CD4-positive, alpha-beta memory T cell (primary cell): ENCODE data around the gene CCDC197. TPM values are rescaled to one million over a fixed set of nuclear protein-coding genes. Genes with fewer than 3 reads are reported as not detected.
A peak's percentile ranks its signal among the peaks of the same experiment; 100 is the strongest.

ENCODE experiments used
- CTCF ChIA-PET: fragments of 350-600 bp; sonication (Branson Sonifier 250); formaldehyde crosslinking; loops from one replicate; lab custom pipeline; 2021; ENCODE audit warnings: inconsistent platforms; ENCODE audit not compliant: partially characterized antibody; lab: Charles Lee
- POLR2A ChIA-PET: fragments of 350-600 bp; sonication (Branson Sonifier 250); formaldehyde crosslinking; loops from one replicate; lab custom pipeline; 2021; ENCODE audit not compliant: partially characterized antibody; lab: Charles Lee
- DNase-seq, 5 donors: peaks; one replicate each; pipeline versions ENCODE4 v3.0.0 to v3.0.0-alpha.2; 2020 to 2022; ENCODE audit warnings: mixed read lengths in 1 of 5
- H3K27ac ChIP-seq: one replicate; pipeline ENCODE4 v1.7.0; 2013; ENCODE audit warnings: low read depth, low read length
- H3K27me3 ChIP-seq: 2 replicates; pipeline ENCODE4 v1.7.0; 2013; ENCODE audit warnings: mild to moderate bottlenecking, low read length, moderate library complexity; ENCODE audit not compliant: insufficient read depth
- H3K36me3 ChIP-seq: 2 replicates; pipeline ENCODE4 v1.7.0; 2013; ENCODE audit warnings: mild to moderate bottlenecking, low read length, moderate library complexity; ENCODE audit not compliant: insufficient read depth
- H3K4me1 ChIP-seq: 2 replicates; pipeline ENCODE4 v1.7.0; 2013; ENCODE audit warnings: mild to moderate bottlenecking, low read length, moderate library complexity; ENCODE audit not compliant: insufficient read depth
- H3K4me3 ChIP-seq, 2 donors: one replicate each; pipeline ENCODE4 v1.7.0; 2013; ENCODE audit warnings: low read length in 2 of 2, mild to moderate bottlenecking in 1 of 2
- H3K9me3 ChIP-seq, 2 donors: one replicate each; pipeline ENCODE4 v1.7.0; 2013; ENCODE audit warnings: low read length in 2 of 2, control low read depth in 1 of 2; ENCODE audit not compliant: control insufficient read depth in 1 of 2
- H3K27ac Mint-ChIP-seq, 7 donors: one replicate each; pipeline ENCODE4 v1.8.0; 2020 to 2021; ENCODE audit warnings: mixed read lengths in 7 of 7, mild to moderate bottlenecking in 6 of 7, inconsistent platforms in 3 of 7, moderate library complexity in 3 of 7
- H3K27me3 Mint-ChIP-seq, 2 donors: one replicate each; pipeline ENCODE4 v1.8.0; 2020 to 2021; ENCODE audit warnings: mixed read lengths in 2 of 2
- H3K36me3 Mint-ChIP-seq, 2 donors: one replicate each; pipeline ENCODE4 v1.8.0; 2020 to 2021; ENCODE audit warnings: mixed read lengths in 2 of 2, inconsistent platforms in 1 of 2, mild to moderate bottlenecking in 1 of 2
- H3K4me1 Mint-ChIP-seq, 4 donors: one replicate each; pipeline ENCODE4 v1.8.0; 2020 to 2021; ENCODE audit warnings: mixed read lengths in 4 of 4, mild to moderate bottlenecking in 1 of 4
- H3K4me3 Mint-ChIP-seq, 8 donors: one replicate each; pipeline ENCODE4 v1.8.0; 2020 to 2021; ENCODE audit warnings: mixed read lengths in 8 of 8, mild to moderate bottlenecking in 7 of 8, moderate library complexity in 6 of 8, inconsistent platforms in 3 of 8
- H3K9me3 Mint-ChIP-seq, 8 donors: one replicate each; pipeline ENCODE4 v1.8.0; 2020 to 2021; ENCODE audit warnings: mixed read lengths in 8 of 8, mild to moderate bottlenecking in 5 of 8, inconsistent platforms in 3 of 8, moderate library complexity in 1 of 8
- intact Hi-C: fragments of 100-400 bp; cut with micrococcal nuclease; formaldehyde crosslinking; loops from one replicate; pipeline ENCODE4 v1.15.1; 2023
- polyA plus RNA-seq, 2 donors: library from polyadenylated mRNA; unstranded; fragments of 300-500 nt; fragmentation: Illumina TruSeq; gene quantifications; one replicate each; pipeline ENCODE4 v1.2.3, GENCODE V29; 2021
- total RNA-seq, 2 experiments: library from RNA; stranded (reverse); gene quantifications; one replicate each; pipeline ENCODE4 v1.2.3, GENCODE V29; 2021

Gene CCDC197
- total and polyA plus RNA-seq, 4 experiments from 2014 or later = not detected

- Histone ChIP-seq H3K27ac (peak overlapping the region; percentile 77), H3K4me1 (peaks cover 97% of the 10 kb centered on the region), H3K27me3 (no peaks in the 10 kb centered on the region), H3K9me3 (no peaks in the 10 kb centered on the region), H3K36me3 (no peaks in the 10 kb centered on the region), H3K4me3 (no peak overlapping the region)
- intact Hi-C loops = no loop called here
- ChIA-PET CTCF (interaction anchor here (0.7 to 39.2 kb wide), 5 partner anchors 7 to 175 kb away, joined by 3 to 1377 read pairs (median 9); partner anchors contain the start of gene ASB2), POLR2A (interaction anchor here (0.7 to 15.6 kb wide), 4 partner anchors 15 to 176 kb away, joined by 3 to 469 read pairs (median 46); partner anchors contain the start of genes ASB2 and CCDC197)
- no peak for DNase-seq
- Mint-ChIP-seq H3K4me3 (peak overlapping the region in 5 of 8 donors; percentile 32 to 89 (median 51)), H3K9me3 (peaks cover 0 to 3% (median 0%) of the 10 kb centered on the region in 8 donors), H3K4me1 (peaks cover 78 to 100% (median 88%) of the 10 kb centered on the region in 4 donors), H3K36me3 (peaks cover 0 to 5% of the 10 kb centered on the region in 2 donors), H3K27me3 (no peaks in the 10 kb centered on the region), H3K27ac (peak overlapping the region; percentile 86 to 100 (median 99))
These were observed 36.2 kb upstream of the CCDC197 start for GRCh38 chr14:93960774-93961438.

- Mint-ChIP-seq H3K27me3 (no peaks in the 10 kb centered on the region), H3K36me3 (peaks cover 0 to 5% of the 10 kb centered on the region in 2 donors), H3K27ac (peak overlapping the region; percentile 86 to 100 (median 92)), H3K9me3 (peaks cover 0 to 3% (median 0%) of the 10 kb centered on the region in 8 donors), H3K4me3 (peak overlapping the region in 7 of 8 donors; percentile 27 to 82 (median 65)), H3K4me1 (peaks cover 73 to 100% (median 83%) of the 10 kb centered on the region in 4 donors)
- ChIA-PET CTCF (interaction anchor here (1.1 to 39.2 kb wide), 4 partner anchors 6 to 43 kb away, joined by 4 to 1377 read pairs (median 693); partner anchors contain the start of gene ASB2), POLR2A (interaction anchor here (1.8 to 15.6 kb wide), 3 partner anchors 14 to 64 kb away, joined by 7 to 469 read pairs (median 11); partner anchors contain the start of genes ASB2 and OTUB2)
- Histone ChIP-seq H3K9me3 (no peaks in the 10 kb centered on the region), H3K27me3 (no peaks in the 10 kb centered on the region), H3K4me1 (peaks cover 97% of the 10 kb centered on the region), H3K4me3 (no peak overlapping the region), H3K36me3 (no peaks in the 10 kb centered on the region), H3K27ac (peak overlapping the region; percentile 2)
- no peak for DNase-seq
- intact Hi-C loops = loop anchor here (2.0 kb wide), 1 partner anchor 213 kb away; the partner anchor contains the start of gene PPP4R4
These were observed 35.5 kb upstream of the CCDC197 start for GRCh38 chr14:93961620-93962019.

GRCh38 chr14:93962701-93963601 is 34.1 kb upstream of the CCDC197 start:
- no peaks in the 10 kb centered on the region for H3K27me3 ChIP-seq
- H3K27ac ChIP-seq = peak overlapping the region; percentile 74
- H3K4me1 ChIP-seq = peaks cover 92% of the 10 kb centered on the region
- intact Hi-C loops = loop anchor here (1.0 to 2.0 kb wide), 3 partner anchors 8 to 212 kb away; partner anchors contain the start of gene PPP4R4
- ChIA-PET POLR2A (interaction anchor here (0.7 to 15.6 kb wide), 11 partner anchors 9 to 212 kb away, joined by 3 to 469 read pairs (median 8); partner anchors contain the start of genes ASB2, CCDC197 and OTUB2), CTCF (interaction anchor here (0.6 to 39.2 kb wide), 4 partner anchors 4 to 43 kb away, joined by 3 to 1377 read pairs (median 692); partner anchors contain the start of gene ASB2)
- no peaks in the 10 kb centered on the region for H3K9me3 ChIP-seq
- Mint-ChIP-seq H3K4me1 (peaks cover 65 to 94% (median 77%) of the 10 kb centered on the region in 4 donors), H3K9me3 (peaks cover 0 to 3% (median 0%) of the 10 kb centered on the region in 8 donors), H3K27me3 (no peaks in the 10 kb centered on the region), H3K27ac (peak overlapping the region; percentile 92 to 100 (median 98)), H3K4me3 (peak overlapping the region; percentile 47 to 86 (median 75)), H3K36me3 (peaks cover 0 to 5% of the 10 kb centered on the region in 2 donors)
- H3K36me3 ChIP-seq = no peaks in the 10 kb centered on the region
- H3K4me3 ChIP-seq = peak overlapping the region; percentile 5 to 16
- DNase-seq = peak; percentile 70 to 86 (median 76)

GRCh38 chr14:93963692-93964091 is 33.4 kb upstream of the CCDC197 start:
- DNase-seq = no peak

GRCh38 chr14:93964281-93964680 is 32.8 kb upstream of the CCDC197 start:
- ChIA-PET POLR2A (interaction anchor here (0.8 to 15.6 kb wide), 7 partner anchors 10 to 167 kb away, joined by 3 to 469 read pairs (median 11); partner anchors contain the start of genes ASB2, DDX24 and IFI27L1), CTCF (interaction anchor here (34.5 to 39.2 kb wide), 2 partner anchors 3 to 15 kb away, joined by 1377 read pairs; partner anchors contain the start of gene ASB2)
- Mint-ChIP-seq H3K27me3 (no peaks in the 10 kb centered on the region), H3K4me1 (peaks cover 57 to 90% (median 70%) of the 10 kb centered on the region in 4 donors), H3K27ac (peak overlapping the region in 5 of 7 donors; percentile 69 to 100 (median 84)), H3K4me3 (peak overlapping the region in 1 of 8 donors; percentile 34), H3K36me3 (peaks cover 0 to 4% of the 10 kb centered on the region in 2 donors), H3K9me3 (peaks cover 0 to 3% (median 0%) of the 10 kb centered on the region in 8 donors)
- Histone ChIP-seq H3K4me3 (no peak overlapping the region), H3K27me3 (no peaks in the 10 kb centered on the region), H3K36me3 (no peaks in the 10 kb centered on the region), H3K9me3 (no peaks in the 10 kb centered on the region), H3K4me1 (peaks cover 79% of the 10 kb centered on the region), H3K27ac (peak overlapping the region; percentile 74)
- intact Hi-C loops = no loop called here
- no peak for DNase-seq

More at GRCh38 chr14:93963692-93964091, 33.4 kb upstream of the CCDC197 start:
- H3K27ac ChIP-seq = peak overlapping the region; percentile 74
- peaks cover 61 to 90% (median 71%) of the 10 kb centered on the region in 4 donors for H3K4me1 Mint-ChIP-seq
- intact Hi-C loops = loop anchor here (1.0 to 2.0 kb wide), 3 partner anchors 8 to 211 kb away; partner anchors contain the start of gene PPP4R4
- H3K36me3 ChIP-seq = no peaks in the 10 kb centered on the region
- H3K9me3 ChIP-seq = no peaks in the 10 kb centered on the region
- peaks cover 0 to 5% of the 10 kb centered on the region in 2 donors for H3K36me3 Mint-ChIP-seq
- CTCF ChIA-PET = interaction anchor here (1.3 to 39.2 kb wide), 3 partner anchors 4 to 38 kb away, joined by 6 to 1377 read pairs (median 1377); partner anchors contain the start of gene ASB2
- peaks cover 0 to 3% (median 0%) of the 10 kb centered on the region in 8 donors for H3K9me3 Mint-ChIP-seq
- no peak overlapping the region for H3K4me3 ChIP-seq
- peak overlapping the region in 5 of 8 donors; percentile 45 to 86 (median 79) for H3K4me3 Mint-ChIP-seq
- H3K27me3 Mint-ChIP-seq = no peaks in the 10 kb centered on the region
- H3K27me3 ChIP-seq = no peaks in the 10 kb centered on the region
- peak overlapping the region; percentile 92 to 100 (median 98) for H3K27ac Mint-ChIP-seq
- H3K4me1 ChIP-seq = peaks cover 85% of the 10 kb centered on the region
- POLR2A ChIA-PET = interaction anchor here (0.7 to 15.6 kb wide), 11 partner anchors 9 to 211 kb away, joined by 3 to 469 read pairs (median 8); partner anchors contain the start of genes ASB2, CCDC197 and OTUB2

- CTCF ChIA-PET = interaction anchor here (34.5 to 39.2 kb wide), 2 partner anchors 3 to 15 kb away, joined by 1377 read pairs; partner anchors contain the start of gene ASB2
- Mint-ChIP-seq H3K27ac (peak overlapping the region in 6 of 7 donors; percentile 57 to 100 (median 78)), H3K4me3 (peak overlapping the region in 5 of 8 donors; percentile 0 to 57 (median 27)), H3K36me3 (no peaks in the 10 kb centered on the region), H3K9me3 (no peaks in the 10 kb centered on the region), H3K27me3 (no peaks in the 10 kb centered on the region), H3K4me1 (peaks cover 52 to 84% (median 64%) of the 10 kb centered on the region in 4 donors)
- Histone ChIP-seq H3K4me1 (peaks cover 73% of the 10 kb centered on the region), H3K27ac (no peak overlapping the region), H3K9me3 (no peaks in the 10 kb centered on the region), H3K27me3 (no peaks in the 10 kb centered on the region), H3K36me3 (no peaks in the 10 kb centered on the region), H3K4me3 (no peak overlapping the region)
- intact Hi-C loops = no loop called here
- POLR2A ChIA-PET = interaction anchor here (0.8 to 15.6 kb wide), 5 partner anchors 11 to 116 kb away, joined by 3 to 469 read pairs (median 47); partner anchors contain the start of genes ASB2, DDX24 and IFI27L1
- DNase-seq = no peak
These were observed 32.2 kb upstream of the CCDC197 start for GRCh38 chr14:93964820-93965286.
